BJ (cell line): ENCODE results near the gene TRAF3IP1. TPM values are rescaled to one million over a fixed set of nuclear protein-coding genes. Genes with fewer than 3 reads are reported as not detected.
A peak's percentile ranks its signal among the peaks of the same experiment; 100 is the strongest.

Experiments
- CTCF ChIA-PET: fragments of 350-600 bp; formaldehyde crosslinking; extraction: SDS; loops from one replicate; lab custom pipeline; 2021; ENCODE audit warnings: antibody characterized with exemption, inconsistent platforms; lab: Yijun Ruan, JAX
- POLR2A ChIA-PET: fragments of 300-600 bp; sonication (Branson Sonifier 250); formaldehyde crosslinking; extraction: SDS; loops from one replicate; lab custom pipeline; 2021; ENCODE audit warnings: antibody characterized with exemption; lab: Charles Lee
- DNase-seq: peaks from one replicate; pipeline ENCODE4 v3.0.0-alpha.2; 2011; ENCODE audit warnings: low read depth
- H3K27me3 ChIP-seq: 2 replicates; pipeline ENCODE4 v1.6.0; 2011; ENCODE audit warnings: low read length; ENCODE audit not compliant: control insufficient read depth, insufficient read depth
- H3K36me3 ChIP-seq: 2 replicates; pipeline ENCODE4 v1.5.1; 2011; ENCODE audit warnings: low read length; ENCODE audit not compliant: control insufficient read depth, insufficient read depth
- H3K4me3 ChIP-seq: 2 replicates; pipeline ENCODE4 v1.5.1; 2011; ENCODE audit warnings: low read depth, mild to moderate bottlenecking, control low read depth, low read length
- CTCF ChIP-seq: IDR thresholded peaks from 2 replicates; pipeline ENCODE4 v1.5.1; 2011; ENCODE audit warnings: low read depth, mild to moderate bottlenecking, control low read depth, inconsistent platforms, low read length, moderate library complexity; ENCODE audit not compliant: insufficient read depth
- polyA plus RNA-seq: library from polyadenylated mRNA; depleted of rRNA; stranded (reverse); fragments of >200 nt; gene quantifications from 2 replicates; pipeline ENCODE4 v1.2.3, GENCODE V29; 2011

Gene TRAF3IP1
- polyA plus RNA-seq, 1 experiment = 5.8 TPM

- no peak for TF ChIP-seq CTCF
- DNase-seq = no peak
- peaks cover 2% of the 10 kb centered on the region; the same call in 1 of the 2 replicates for H3K27me3 ChIP-seq
- POLR2A ChIA-PET = no interaction called here
- H3K4me3 ChIP-seq = no peak overlapping the region
- CTCF ChIA-PET = interaction anchor here (0.7 to 1.0 kb wide), 2 partner anchors 24 to 1041 kb away, joined by 3 read pairs; no protein-coding TSS in a partner anchor
- H3K36me3 ChIP-seq = no peaks in the 10 kb centered on the region
Measured at GRCh38 chr2:238313289-238313990, 6.9 kb upstream of the TRAF3IP1 start.

DNA sequence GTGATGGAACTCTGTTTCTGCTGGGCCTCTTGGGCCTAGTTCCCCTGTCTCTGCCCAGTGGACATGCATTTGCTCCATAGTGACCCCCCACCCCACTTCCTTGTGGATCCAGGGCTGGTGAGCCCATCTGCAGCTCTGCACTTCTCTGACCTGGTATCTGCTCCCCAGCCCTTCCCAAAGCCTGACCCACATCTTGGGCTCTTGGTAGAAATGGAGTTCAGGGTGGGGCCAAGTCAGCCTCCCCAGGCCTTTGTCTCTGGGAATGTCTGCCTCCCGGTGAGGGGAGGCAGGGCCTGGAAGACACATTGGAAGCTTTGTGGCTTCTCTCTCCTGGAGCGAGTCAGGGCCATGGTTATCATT lies 6.3 kb upstream of the TRAF3IP1 start:
- TF ChIP-seq CTCF = no peak
- POLR2A ChIA-PET = no interaction called here
- Histone ChIP-seq H3K4me3 (no peak overlapping the region), H3K36me3 (no peaks in the 10 kb centered on the region), H3K27me3 (peaks cover 2% of the 10 kb centered on the region; the same call in 1 of the 2 replicates)
- CTCF ChIA-PET = interaction anchor here (0.7 to 1.0 kb wide), 2 partner anchors 24 to 1040 kb away, joined by 3 read pairs; no protein-coding TSS in a partner anchor
- no peak for DNase-seq

DNA sequence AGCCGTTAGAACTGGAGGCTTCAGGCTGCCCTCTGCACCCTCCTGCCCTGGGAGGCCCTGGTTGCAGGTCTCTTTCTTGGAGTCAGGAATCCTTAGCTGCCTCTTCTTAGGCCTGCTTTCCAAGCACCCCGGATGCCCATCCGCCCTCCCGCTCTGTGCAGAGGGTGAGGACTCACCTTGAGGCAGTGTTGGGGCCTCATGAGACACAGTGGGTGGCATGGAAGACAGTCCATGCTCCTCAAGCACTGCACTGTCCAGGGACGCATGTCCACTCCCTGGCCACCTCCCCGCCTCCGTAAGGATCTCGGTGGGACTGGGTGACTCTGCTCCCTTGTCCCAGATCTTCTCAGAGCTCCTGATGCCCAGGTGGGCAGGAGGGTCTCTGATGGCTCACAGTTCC lies 5.7 kb upstream of the TRAF3IP1 start:
- CTCF ChIA-PET = interaction anchor here (1.0 kb wide), 1 partner anchor 25 kb away, joined by 3 read pairs; no protein-coding TSS in a partner anchor
- TF ChIP-seq CTCF = no peak
- Histone ChIP-seq H3K27me3 (peaks cover 2% of the 10 kb centered on the region; the same call in 1 of the 2 replicates), H3K36me3 (no peaks in the 10 kb centered on the region), H3K4me3 (no peak overlapping the region)
- POLR2A ChIA-PET = no interaction called here
- DNase-seq = no peak

DNA sequence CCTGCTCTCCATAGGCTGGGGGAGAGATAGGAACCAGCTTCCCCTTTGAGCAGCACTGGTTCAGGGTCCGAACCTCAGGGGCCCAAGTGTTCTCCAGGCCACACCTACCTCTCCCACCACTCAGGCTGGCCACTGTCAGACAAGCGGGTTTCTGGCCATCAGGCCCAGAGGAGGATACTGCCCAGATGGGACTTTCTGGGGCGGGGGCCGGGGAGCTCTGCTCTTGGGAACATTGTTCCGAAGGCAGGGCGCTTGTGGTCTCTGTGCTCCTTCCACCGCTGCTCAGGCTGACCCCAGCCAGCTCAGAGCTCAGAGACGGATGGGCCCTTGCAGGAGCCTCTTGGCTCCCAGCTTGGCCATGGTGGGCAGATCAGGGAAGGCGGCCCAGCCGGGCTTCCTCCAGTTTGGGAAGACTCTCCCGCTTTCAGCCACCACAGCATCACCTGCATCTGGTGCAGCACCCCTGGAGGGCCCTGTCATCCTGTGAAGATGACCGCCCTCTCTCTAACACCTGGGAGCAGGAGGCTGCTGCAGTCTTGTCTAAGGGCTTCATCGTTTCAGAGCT lies 5.2 kb upstream of the TRAF3IP1 start:
- CTCF ChIA-PET = no interaction called here
- H3K4me3 ChIP-seq = no peak overlapping the region
- POLR2A ChIA-PET = no interaction called here
- no peaks in the 10 kb centered on the region for H3K36me3 ChIP-seq
- peaks cover 2% of the 10 kb centered on the region; the same call in 1 of the 2 replicates for H3K27me3 ChIP-seq
- TF ChIP-seq CTCF = no peak
- DNase-seq = no peak

DNA sequence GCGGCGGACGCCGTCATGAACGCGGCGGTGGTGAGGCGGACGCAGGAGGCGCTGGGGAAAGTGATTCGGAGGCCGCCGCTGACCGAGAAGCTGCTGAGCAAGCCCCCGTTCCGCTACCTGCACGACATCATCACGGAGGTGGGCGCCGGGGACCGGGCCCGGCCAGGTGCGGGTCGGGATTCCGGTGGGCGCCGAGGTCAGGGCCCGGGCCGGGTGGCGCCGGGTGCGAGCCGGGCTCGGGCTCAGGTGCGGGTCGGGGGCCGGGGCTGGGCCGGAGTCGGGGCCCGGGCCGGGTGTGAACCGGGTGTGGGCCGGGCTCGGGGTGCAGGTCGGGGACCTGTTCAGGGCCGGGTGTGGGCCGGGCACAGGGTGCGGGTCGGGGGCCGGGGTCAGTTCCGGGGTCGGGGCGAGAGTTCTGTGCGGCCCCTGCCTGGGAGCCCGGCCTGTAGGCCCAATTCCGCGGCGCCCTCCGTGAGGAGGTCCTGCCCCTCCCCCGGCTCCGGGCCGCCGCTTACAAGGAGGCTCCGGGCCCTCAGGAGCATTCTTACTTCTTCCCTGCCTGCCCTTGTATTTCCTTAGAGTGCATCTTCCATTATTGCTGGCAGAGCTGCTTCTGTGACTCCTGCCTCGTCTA lies 447 bp downstream of the TRAF3IP1 start:
- Histone ChIP-seq H3K27me3 (peaks cover 2% of the 10 kb centered on the region; the same call in 1 of the 2 replicates), H3K4me3 (peak overlapping the region; percentile 82), H3K36me3 (peaks cover 3% of the 10 kb centered on the region; the same call in 1 of the 2 replicates)
- DNase-seq = no peak
- ChIA-PET CTCF (interaction anchor here (0.8 kb wide), 1 partner anchor 47 kb away, joined by 3 read pairs; no protein-coding TSS in a partner anchor), POLR2A (no interaction called here)
- no peak for TF ChIP-seq CTCF
